CD4-positive, CD25-positive, alpha-beta regulatory T cell (primary cell): Measurements from ENCODE around the gene HDAC4. TPM values are rescaled to one million over a fixed set of nuclear protein-coding genes. Genes with fewer than 3 reads are reported as not detected.

ENCODE experiments used
- ATAC-seq, 2 donors: fragments of 150-1000 bp; cut with Tn5 transposase; one replicate each; pipeline ENCODE4 v1.10.0; 2021; ENCODE audit warnings: low read depth in 2 of 2, moderate number of reproducible peaks in 2 of 2, moderate library complexity in 1 of 2
- DNase-seq, 3 donors: peaks; one replicate each; pipeline versions ENCODE4 v3.0.0 to v3.0.0-alpha.2; 2012 to 2022; ENCODE audit warnings: mixed read lengths in 1 of 3
- H3K27ac ChIP-seq: one replicate; pipeline ENCODE4 v1.7.0; 2013; ENCODE audit warnings: mild to moderate bottlenecking, low read length; ENCODE audit not compliant: insufficient read depth, poor library complexity, severe bottlenecking
- H3K27me3 ChIP-seq: one replicate; pipeline ENCODE4 v1.7.0; 2013; ENCODE audit warnings: low read length; ENCODE audit not compliant: control insufficient read depth, insufficient read depth
- H3K36me3 ChIP-seq: one replicate; pipeline ENCODE4 v1.7.0; 2013; ENCODE audit warnings: mild to moderate bottlenecking, low read length, moderate library complexity; ENCODE audit not compliant: control insufficient read depth, insufficient read depth
- H3K4me1 ChIP-seq: 2 replicates; pipeline ENCODE4 v1.7.0; 2013; ENCODE audit warnings: mild to moderate bottlenecking, low read length; ENCODE audit not compliant: insufficient read depth, control insufficient read depth, poor library complexity, severe bottlenecking
- H3K4me3 ChIP-seq: one replicate; pipeline ENCODE4 v1.7.0; 2013; ENCODE audit warnings: low read depth, mild to moderate bottlenecking, low read length, moderate library complexity
- H3K9me3 ChIP-seq, 2 experiments: 1 replicate in 1 of 2; 2 replicates in 1 of 2; pipeline ENCODE4 v1.7.0; 2013; ENCODE audit warnings: low read length in 2 of 2, mild to moderate bottlenecking in 1 of 2, moderate library complexity in 1 of 2; ENCODE audit not compliant: control insufficient read depth in 2 of 2
- H3K27ac Mint-ChIP-seq, 3 donors: one replicate each; pipeline ENCODE4 v1.8.0; 2020 to 2022; ENCODE audit warnings: mild to moderate bottlenecking in 3 of 3, mixed read lengths in 3 of 3, moderate library complexity in 2 of 3
- H3K27me3 Mint-ChIP-seq: one replicate; pipeline ENCODE4 v1.8.0; 2022; ENCODE audit warnings: mild to moderate bottlenecking, mixed read lengths
- H3K36me3 Mint-ChIP-seq: one replicate; pipeline ENCODE4 v1.8.0; 2020; ENCODE audit warnings: mixed read lengths
- H3K4me1 Mint-ChIP-seq, 4 donors: one replicate each; pipeline ENCODE4 v1.8.0; 2020 to 2022; ENCODE audit warnings: mixed read lengths in 4 of 4, mild to moderate bottlenecking in 1 of 4
- H3K4me3 Mint-ChIP-seq, 4 donors: one replicate each; pipeline ENCODE4 v1.8.0; 2020 to 2022; ENCODE audit warnings: mild to moderate bottlenecking in 4 of 4, mixed read lengths in 4 of 4, moderate library complexity in 3 of 4
- H3K9me3 Mint-ChIP-seq, 7 donors: one replicate each; pipeline ENCODE4 v1.8.0; 2020 to 2022; ENCODE audit warnings: mixed read lengths in 7 of 7, mild to moderate bottlenecking in 3 of 7, moderate library complexity in 2 of 7
- polyA plus RNA-seq, 4 donors: library from polyadenylated mRNA; unstranded; fragments of 300-500 nt; fragmentation: Illumina TruSeq; gene quantifications; one replicate each; pipeline ENCODE4 v1.2.3, GENCODE V29; 2021
- total RNA-seq: library from RNA; stranded (reverse); gene quantifications from one replicate; pipeline ENCODE4 v1.2.3, GENCODE V29; 2022

The HDAC4 gene
- total and polyA plus RNA-seq, 5 donors from 2014 or later, result 6.5 to 118 (median 8.6) TPM

GRCh38 chr2:239423551-239423950 lies 22.7 kb upstream of the HDAC4 start:
- no peaks in the 10 kb centered on the region for H3K4me1 Mint-ChIP-seq
- no peak overlapping the region for H3K4me3 Mint-ChIP-seq
- no peak for ATAC-seq
- H3K36me3 ChIP-seq, result no peaks in the 10 kb centered on the region
- peaks cover 0 to 3% (median 0%) of the 10 kb centered on the region in 7 donors for H3K9me3 Mint-ChIP-seq
- peaks cover 1% of the 10 kb centered on the region for H3K27me3 ChIP-seq
- no peak overlapping the region for H3K27ac Mint-ChIP-seq
- H3K4me3 ChIP-seq, result no peak overlapping the region
- peaks cover 34% of the 10 kb centered on the region for H3K27me3 Mint-ChIP-seq
- H3K36me3 Mint-ChIP-seq, result no peaks in the 10 kb centered on the region
- DNase-seq, result no peak
- no peaks in the 10 kb centered on the region for H3K4me1 ChIP-seq
- H3K9me3 ChIP-seq, result no peaks in the 10 kb centered on the region
- H3K27ac ChIP-seq, result no peak overlapping the region

- peaks cover 1% of the 10 kb centered on the region for H3K27me3 ChIP-seq
- H3K36me3 ChIP-seq, result no peaks in the 10 kb centered on the region
- ATAC-seq, result no peak
- no peak overlapping the region for H3K27ac ChIP-seq
- no peak overlapping the region for H3K27ac Mint-ChIP-seq
- H3K4me1 ChIP-seq, result no peaks in the 10 kb centered on the region
- no peaks in the 10 kb centered on the region for H3K4me1 Mint-ChIP-seq
- no peak overlapping the region for H3K4me3 Mint-ChIP-seq
- H3K36me3 Mint-ChIP-seq, result no peaks in the 10 kb centered on the region
- peaks cover 0 to 3% (median 0%) of the 10 kb centered on the region in 7 donors for H3K9me3 Mint-ChIP-seq
- H3K4me3 ChIP-seq, result no peak overlapping the region
- H3K9me3 ChIP-seq, result no peaks in the 10 kb centered on the region
- no peak for DNase-seq
- H3K27me3 Mint-ChIP-seq, result peaks cover 25% of the 10 kb centered on the region
Observed at GRCh38 chr2:239421851-239422250, 21.0 kb upstream of the HDAC4 start.

GRCh38 chr2:239420082-239420481 lies 19.3 kb upstream of the HDAC4 start:
- Histone ChIP-seq H3K36me3 (no peaks in the 10 kb centered on the region), H3K27me3 (peaks cover 7% of the 10 kb centered on the region), H3K9me3 (no peaks in the 10 kb centered on the region), H3K4me3 (no peak overlapping the region), H3K27ac (no peak overlapping the region), H3K4me1 (no peaks in the 10 kb centered on the region)
- Mint-ChIP-seq H3K4me3 (no peak overlapping the region), H3K9me3 (peaks cover 0 to 3% (median 0%) of the 10 kb centered on the region in 7 donors), H3K27me3 (peaks cover 24% of the 10 kb centered on the region), H3K4me1 (no peaks in the 10 kb centered on the region), H3K36me3 (no peaks in the 10 kb centered on the region), H3K27ac (no peak overlapping the region)
- ATAC-seq, result no peak
- DNase-seq, result no peak

GRCh38 chr2:239418918-239419317 lies 18.1 kb upstream of the HDAC4 start:
- no peak for ATAC-seq
- Mint-ChIP-seq H3K4me3 (no peak overlapping the region), H3K27ac (no peak overlapping the region), H3K27me3 (peaks cover 22% of the 10 kb centered on the region), H3K4me1 (peaks cover 0 to 5% (median 1%) of the 10 kb centered on the region in 4 donors), H3K36me3 (no peaks in the 10 kb centered on the region), H3K9me3 (peaks cover 0 to 3% (median 2%) of the 10 kb centered on the region in 7 donors)
- H3K9me3 ChIP-seq, result no peaks in the 10 kb centered on the region
- H3K4me3 ChIP-seq, result no peak overlapping the region
- peaks cover 7% of the 10 kb centered on the region for H3K27me3 ChIP-seq
- no peaks in the 10 kb centered on the region for H3K4me1 ChIP-seq
- no peak for DNase-seq
- no peaks in the 10 kb centered on the region for H3K36me3 ChIP-seq
- H3K27ac ChIP-seq, result no peak overlapping the region

DNA sequence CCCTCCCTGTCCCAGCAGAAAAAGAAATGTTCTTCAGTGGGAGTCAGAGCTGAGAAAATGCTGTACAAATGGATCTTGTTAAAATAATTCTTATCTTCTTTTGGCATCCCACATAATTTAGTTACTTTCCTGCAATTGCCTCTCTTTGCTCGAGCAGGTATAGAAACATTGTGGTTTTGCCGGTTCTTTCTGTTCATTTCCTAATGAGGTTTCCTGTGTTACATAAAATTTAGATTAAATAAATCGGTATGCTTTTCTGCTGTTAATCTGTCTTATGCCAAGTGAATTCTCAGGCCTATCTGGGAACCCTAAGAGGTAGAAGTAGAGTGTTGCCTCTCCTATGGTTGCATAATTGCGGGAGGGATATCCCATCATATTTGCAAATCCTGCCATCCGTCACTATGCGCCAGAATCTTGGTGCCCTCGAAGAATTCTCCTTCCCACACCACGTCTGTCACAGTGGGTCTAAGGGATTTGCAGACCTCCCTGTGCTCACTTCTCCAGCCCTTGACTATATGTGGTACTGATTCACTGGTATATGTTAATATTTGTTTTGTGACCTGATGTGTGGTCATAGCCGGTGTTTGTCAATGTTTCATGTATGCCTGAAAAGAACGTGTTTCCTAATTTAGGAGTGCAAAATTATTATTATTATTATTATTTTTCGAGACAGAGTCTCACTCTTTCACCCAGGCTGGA lies 12.2 kb upstream of the HDAC4 start:
- Mint-ChIP-seq H3K27ac (no peak overlapping the region), H3K27me3 (peaks cover 10% of the 10 kb centered on the region), H3K4me1 (peaks cover 6 to 24% (median 10%) of the 10 kb centered on the region in 4 donors), H3K4me3 (peak overlapping the region in 1 of 4 donors; percentile 7), H3K36me3 (no peaks in the 10 kb centered on the region), H3K9me3 (peaks cover 0 to 7% (median 2%) of the 10 kb centered on the region in 7 donors)
- Histone ChIP-seq H3K4me3 (peak overlapping the region; percentile 28), H3K9me3 (no peaks in the 10 kb centered on the region), H3K4me1 (peaks cover 4% of the 10 kb centered on the region), H3K27me3 (peaks cover 9% of the 10 kb centered on the region), H3K27ac (no peak overlapping the region), H3K36me3 (no peaks in the 10 kb centered on the region)
- ATAC-seq (no peak), DNase-seq (no peak)

DNA sequence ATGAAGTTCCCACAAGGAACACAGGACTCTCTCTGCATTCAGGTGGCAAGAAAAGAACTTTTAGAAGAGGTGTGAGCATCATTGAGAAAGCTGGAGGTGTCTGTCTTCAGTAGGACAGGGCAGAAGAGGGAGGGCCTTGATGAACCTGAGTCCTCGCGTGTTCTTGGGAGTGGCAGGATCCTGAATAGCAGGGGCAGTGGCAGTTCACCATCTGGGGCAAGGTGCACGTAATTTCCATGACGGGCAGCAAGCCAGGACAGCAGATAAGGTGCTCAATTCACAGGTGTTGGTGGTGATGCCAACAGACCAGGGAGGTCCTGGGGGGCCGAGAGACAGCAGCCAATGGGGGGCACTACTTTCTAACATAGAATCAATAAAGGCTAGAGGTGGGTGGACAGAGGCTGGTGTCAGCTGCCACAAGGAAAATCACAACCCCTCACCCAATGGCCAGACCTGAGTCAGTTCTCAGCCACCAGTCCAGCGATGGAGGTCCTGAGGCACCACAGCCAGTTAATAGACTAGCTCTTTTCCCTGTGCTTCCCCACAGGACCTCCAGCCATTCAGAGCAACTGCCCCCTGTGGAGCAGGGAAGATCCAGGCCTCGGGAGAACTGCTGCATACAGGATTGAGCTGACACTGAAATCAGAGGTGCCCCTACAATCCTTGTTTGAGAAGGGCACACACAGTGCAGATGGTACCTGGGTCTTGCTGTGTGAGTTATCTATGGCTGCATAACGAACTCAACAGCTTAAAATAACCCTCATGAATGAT lies 10.9 kb upstream of the HDAC4 start:
- Mint-ChIP-seq H3K9me3 (peaks cover 0 to 7% (median 2%) of the 10 kb centered on the region in 7 donors), H3K27me3 (peaks cover 10% of the 10 kb centered on the region), H3K4me3 (no peak overlapping the region), H3K4me1 (peaks cover 6 to 24% (median 10%) of the 10 kb centered on the region in 4 donors), H3K27ac (no peak overlapping the region), H3K36me3 (no peaks in the 10 kb centered on the region)
- Histone ChIP-seq H3K4me1 (peaks cover 4% of the 10 kb centered on the region), H3K9me3 (no peaks in the 10 kb centered on the region), H3K27me3 (peaks cover 9% of the 10 kb centered on the region), H3K36me3 (no peaks in the 10 kb centered on the region), H3K27ac (no peak overlapping the region), H3K4me3 (no peak overlapping the region)
- DNase-seq (no peak), ATAC-seq (no peak)

- Histone ChIP-seq H3K27me3 (peaks cover 7% of the 10 kb centered on the region), H3K9me3 (no peaks in the 10 kb centered on the region), H3K36me3 (no peaks in the 10 kb centered on the region), H3K4me1 (peaks cover 4% of the 10 kb centered on the region), H3K4me3 (no peak overlapping the region), H3K27ac (no peak overlapping the region)
- H3K9me3 Mint-ChIP-seq, result peaks cover 0 to 7% (median 2%) of the 10 kb centered on the region in 7 donors
- no peak for ATAC-seq
- H3K36me3 Mint-ChIP-seq, result no peaks in the 10 kb centered on the region
- no peak overlapping the region for H3K4me3 Mint-ChIP-seq
- peaks cover 6 to 24% (median 10%) of the 10 kb centered on the region in 4 donors for H3K4me1 Mint-ChIP-seq
- H3K27ac Mint-ChIP-seq, result peak overlapping the region in 2 of 3 donors; percentile 61 to 72
- no peak for DNase-seq
- H3K27me3 Mint-ChIP-seq, result peaks cover 11% of the 10 kb centered on the region
Observed at GRCh38 chr2:239411117-239411516, 10.3 kb upstream of the HDAC4 start.
